Globus pallidus (tissue), 1 donor: Measurements from ENCODE around the gene ZNF677.
"Not testable (repeated sequence)": the region's sequence is repeated elsewhere in the genome, so short reads cannot be mapped to it uniquely, and the experiment has no call there.

ENCODE experiments used
- DNase-seq: peaks from one replicate; pipeline ENCODE4 v3.0.0-alpha.2; 2015; ENCODE audit warnings: low spot score

ZNF677 gene

GRCh38 chr19:53254411-53255341, at the start of gene ZNF677:
Gene ZNF677 (minus strand): TSS chr19:53254873. CDS start chr19:53251550, 3,323 bp downstream.
- DNase-seq: peak; percentile 95

GRCh38 chr19:53301341-53301740, 46.7 kb upstream of the ZNF677 start:
- DNase-seq: not testable (repeated sequence)

- DNase-seq: no peak
Observed at GRCh38 chr19:53294786-53295441, 40.2 kb upstream of the ZNF677 start.

DNA sequence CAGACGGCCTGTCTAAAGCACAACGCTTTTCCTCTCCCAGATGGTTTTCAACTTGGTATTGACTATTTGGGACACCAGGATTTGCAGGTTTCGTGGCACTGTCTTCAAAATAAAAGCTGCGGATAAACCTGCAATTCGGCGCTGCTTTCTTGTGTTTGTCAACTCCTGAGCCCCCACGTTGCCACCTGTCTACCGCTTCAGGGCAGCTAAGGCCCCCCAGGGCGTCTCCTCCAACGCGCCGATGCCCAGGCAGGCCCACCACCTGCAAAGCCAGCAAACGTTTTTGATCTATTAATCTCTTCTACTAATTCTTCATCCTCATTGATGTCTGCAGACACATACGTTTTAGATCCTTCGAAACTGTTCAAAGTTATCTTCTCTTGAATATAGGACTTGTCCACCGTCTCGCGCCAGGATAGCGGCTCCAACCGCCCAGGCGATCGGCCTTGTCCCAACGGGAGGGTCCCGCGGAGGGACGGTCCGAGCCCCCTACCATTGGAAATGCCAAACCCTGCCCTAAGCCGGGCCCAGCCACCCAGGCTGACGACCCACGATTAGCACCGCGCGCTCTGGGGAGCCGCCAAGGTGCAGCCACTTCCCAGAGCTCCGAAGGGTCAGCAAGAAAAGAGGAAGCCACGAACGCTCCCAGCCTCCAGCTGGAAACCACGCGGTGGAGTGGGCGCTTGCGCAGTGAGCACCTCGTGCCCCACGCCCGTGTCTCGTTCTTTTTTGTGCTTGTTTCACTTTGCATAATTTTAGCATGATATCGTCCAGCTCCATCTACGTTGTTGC, 36.3 kb upstream of the ZNF677 start:
- DNase-seq: no peak

GRCh38 chr19:53285087-53285486, 30.4 kb upstream of the ZNF677 start:
- DNase-seq: no peak

DNA sequence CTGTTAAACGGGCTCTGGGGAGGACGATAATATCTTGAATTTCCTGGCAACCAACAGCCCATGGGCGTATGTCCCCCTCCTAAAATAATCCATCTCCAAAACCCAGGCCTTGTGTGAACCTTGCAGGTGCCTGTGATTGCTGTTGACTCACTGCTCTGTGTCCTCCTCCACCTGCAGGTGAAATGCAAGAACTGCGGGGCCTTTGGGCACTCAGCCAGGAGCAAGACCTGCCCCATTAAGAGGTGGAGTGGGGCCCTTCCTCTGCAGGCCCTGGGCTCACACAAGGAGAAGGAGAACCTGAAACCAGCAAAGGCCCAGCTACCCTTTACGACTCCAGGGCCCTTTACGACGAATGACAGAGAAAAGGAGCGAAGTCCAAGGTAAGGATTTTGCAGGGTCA, 27.3 kb upstream of the ZNF677 start:
- DNase-seq: not testable (repeated sequence)

DNA sequence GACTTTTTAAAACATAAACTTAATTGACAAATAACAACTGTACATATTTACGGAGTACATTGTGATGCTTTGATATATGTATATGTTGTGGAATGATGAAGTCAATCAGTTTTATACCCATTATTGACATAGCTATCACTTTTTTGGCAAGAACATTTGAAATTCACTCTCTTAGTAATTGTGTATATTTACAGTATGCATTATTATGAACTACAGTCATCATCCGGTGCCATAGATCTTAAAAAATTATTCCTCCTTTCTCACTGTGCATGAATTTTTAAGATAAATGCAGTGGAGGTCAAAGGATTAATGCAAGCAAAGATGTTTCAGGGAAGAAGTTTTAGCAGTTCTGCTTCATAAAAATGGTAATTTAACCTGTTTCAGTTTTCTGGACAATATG, 20.8 kb upstream of the ZNF677 start:
- no peak for DNase-seq

DNA sequence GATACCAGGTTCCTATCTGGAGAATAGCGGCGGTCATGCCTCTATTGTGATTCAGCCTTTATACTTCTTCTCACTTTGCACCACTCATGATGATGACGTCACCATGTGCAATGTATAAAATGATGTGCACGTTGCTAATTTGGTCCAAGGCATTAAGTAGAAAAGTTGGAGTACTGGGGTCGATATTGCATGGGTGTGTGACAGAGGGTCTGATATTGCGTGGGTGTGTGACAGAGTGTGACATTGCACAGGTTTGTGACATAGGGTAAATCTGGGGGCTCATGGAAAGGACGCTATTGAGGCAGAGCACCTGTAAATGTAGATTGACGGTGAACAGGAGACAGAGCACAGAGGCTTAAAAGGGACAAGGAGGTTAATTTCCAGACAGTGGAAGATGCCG, 17.4 kb upstream of the ZNF677 start:
- no peak for DNase-seq

DNA sequence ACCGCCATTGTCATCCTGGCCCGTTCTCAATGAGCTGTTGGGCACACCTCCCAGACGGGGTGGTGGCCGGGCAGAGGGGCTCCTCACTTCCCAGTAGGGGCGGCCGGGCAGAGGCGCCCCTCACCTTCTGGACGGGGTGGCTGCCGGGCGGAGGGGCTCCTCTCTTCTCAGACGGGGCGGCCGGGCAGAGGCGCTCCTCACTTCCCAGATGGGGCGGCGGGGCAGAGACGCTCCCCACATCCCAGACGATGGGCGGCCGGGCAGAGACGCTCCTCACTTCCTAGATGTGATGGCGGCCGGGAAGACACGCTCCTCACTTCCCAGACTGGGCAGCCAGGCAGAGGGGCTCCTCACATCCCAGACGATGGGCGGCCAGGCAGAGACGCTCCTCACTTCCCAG, 15.2 kb upstream of the ZNF677 start:
- DNase-seq: not testable (repeated sequence)

- not testable (repeated sequence) for DNase-seq
Observed at GRCh38 chr19:53267623-53268022, 12.9 kb upstream of the ZNF677 start, which contains the start of gene VN1R4. Gene VN1R4 (minus strand): TSS chr19:53267723. CDS start chr19:53267665, 58 bp downstream.

DNA sequence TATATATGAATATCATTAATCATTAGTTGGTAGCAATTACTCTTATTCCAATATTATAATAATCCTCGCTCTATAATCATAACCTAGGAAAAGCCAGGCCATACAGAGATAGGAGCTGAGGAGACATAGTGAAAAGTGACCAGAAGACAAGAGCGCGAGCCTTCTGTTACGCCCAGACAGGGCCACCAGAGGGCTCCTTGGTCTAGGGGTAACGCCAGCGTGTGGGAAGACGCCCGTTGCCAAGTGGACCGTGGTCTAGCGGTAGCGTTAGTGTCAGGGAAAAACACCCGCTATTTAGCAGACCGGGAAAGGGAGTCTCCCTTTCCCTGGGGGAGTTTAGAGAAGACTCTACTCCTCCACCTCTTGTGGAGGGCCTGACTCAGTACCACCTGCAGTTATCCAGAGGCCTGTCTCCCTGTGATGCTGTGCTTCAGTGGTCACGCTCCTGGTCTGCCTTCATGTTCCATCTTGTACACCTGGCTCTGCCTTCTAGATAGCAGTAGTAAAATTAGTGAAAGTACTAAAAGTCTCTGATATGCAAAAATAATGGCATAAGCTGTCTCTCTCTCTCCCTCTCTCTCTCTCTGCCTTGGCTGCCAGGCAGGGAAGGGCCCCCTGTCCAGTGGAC, 3.2 kb upstream of the ZNF677 start, which contains the start of gene VN1R2:
TSS of gene VN1R2 (plus strand) at position 578 of the 628 bp plus-strand sequence. CDS start 84 bp downstream, outside the sequence.
- DNase-seq: not testable (repeated sequence)

DNA sequence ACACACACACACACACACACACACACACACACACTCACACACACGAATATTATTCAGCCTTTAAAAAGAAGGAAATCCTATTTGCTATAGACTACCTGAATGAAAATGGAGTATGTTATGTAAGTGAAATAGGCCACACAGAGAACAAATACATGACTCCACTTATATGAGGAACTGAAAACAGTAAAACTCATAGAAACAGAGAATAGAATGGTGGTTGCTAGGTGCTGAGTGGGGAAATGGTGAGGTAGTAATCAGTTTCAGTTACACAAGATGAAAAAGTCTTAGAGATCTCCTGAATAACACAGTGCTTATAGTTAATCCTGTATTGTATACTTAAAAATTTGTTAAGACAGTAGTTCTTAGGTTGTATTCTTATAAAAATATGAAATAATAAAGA, 8.2 kb downstream of the ZNF677 start:
- DNase-seq: no peak

- no peak for DNase-seq
Observed at GRCh38 chr19:53237114-53237777, 17.4 kb downstream of the ZNF677 start.

GRCh38 chr19:53224606-53225005, 30.1 kb downstream of the ZNF677 start:
- no peak for DNase-seq

GRCh38 chr19:53222716-53223115, 32.0 kb downstream of the ZNF677 start:
- DNase-seq: not testable (repeated sequence)

DNA sequence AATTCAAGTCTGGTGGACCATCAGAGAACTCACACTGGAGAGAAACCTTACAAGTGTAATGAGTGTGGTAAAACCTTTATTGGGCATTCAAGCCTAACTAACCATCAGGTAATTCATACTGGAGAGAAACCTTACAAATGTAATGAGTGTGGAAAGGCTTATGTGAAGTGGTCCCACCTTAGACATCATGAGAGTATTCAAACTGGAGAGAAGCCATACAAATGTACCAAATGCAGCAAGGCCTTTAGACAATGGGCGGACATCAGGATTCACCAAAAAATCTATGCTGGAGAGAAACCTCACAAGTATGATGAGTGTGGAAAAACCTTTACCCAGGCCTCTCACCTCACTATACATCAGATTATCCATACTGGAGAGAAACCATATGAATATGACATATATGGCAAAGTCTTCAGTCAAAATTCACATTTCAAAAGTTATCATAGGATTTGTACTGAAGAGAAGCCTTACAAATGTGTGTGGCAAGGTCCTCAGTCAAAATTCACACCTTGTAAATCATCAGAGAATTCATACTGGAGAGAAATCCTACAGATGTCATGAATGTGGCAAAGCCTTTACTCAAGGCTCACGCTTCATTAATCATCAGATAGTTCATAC, 41.9 kb downstream of the ZNF677 start:
- DNase-seq: no peak

DNA sequence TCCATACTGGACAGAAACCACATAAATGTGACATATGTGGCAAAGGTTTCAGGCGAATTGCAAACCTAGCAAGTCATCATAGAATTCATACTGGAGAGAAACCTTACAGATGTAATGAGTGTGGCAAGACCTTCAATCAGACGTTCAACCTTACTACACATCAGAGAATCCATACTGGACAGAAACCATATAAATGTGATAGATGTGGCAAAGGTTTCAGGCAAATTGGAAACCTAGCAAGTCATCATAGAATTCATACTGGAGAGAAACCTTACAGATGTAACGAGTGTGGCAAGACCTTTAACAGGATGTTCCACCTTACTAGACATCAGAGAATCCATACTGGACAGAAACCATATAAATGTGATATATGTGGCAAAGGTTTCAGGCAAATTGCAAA, 43.1 kb downstream of the ZNF677 start:
- not testable (repeated sequence) for DNase-seq

GRCh38 chr19:53196777-53197396, 57.8 kb downstream of the ZNF677 start:
- peak; percentile 95 for DNase-seq

- DNase-seq: peak; percentile 84
Observed at GRCh38 chr19:53195265-53195903, 59.3 kb downstream of the ZNF677 start.
